K562 (cell line): Measurements from ENCODE around the gene UFC1. TPM values are rescaled to one million over a fixed set of nuclear protein-coding genes. Genes with fewer than 3 reads are reported as not detected.

Experiments used
- ARID1B ChIP-seq: fragments of 450-650 bp; IDR thresholded peaks from 2 replicates; pipeline ENCODE4 v1.6.1; 2016; ENCODE audit warnings: antibody characterized with exemption, mild to moderate bottlenecking, inconsistent platforms
- CXXC5 ChIP-seq: fragments of 250-450 bp; sonication (Bioruptor Pico); IDR thresholded peaks from 2 replicates; pipeline ENCODE4 v1.8.0; 2022; ENCODE audit warnings: inconsistent platforms, mild to moderate bottlenecking, moderate library complexity
- DPF2 ChIP-seq: fragments of 450-650 bp; IDR thresholded peaks from 2 replicates; pipeline ENCODE4 v1.6.1; 2016
- HEY1 ChIP-seq: fragments of 250-450 bp; sonication (Bioruptor Pico); IDR thresholded peaks from 2 replicates; pipeline ENCODE4 v1.5.0; 2020; ENCODE audit warnings: mild to moderate bottlenecking, moderate library complexity, borderline replicate concordance
- NR1H2 ChIP-seq: sonication (generic); formaldehyde crosslinking; IDR thresholded peaks from 2 replicates; pipeline ENCODE4 v1.4.0; 2020; ENCODE audit warnings: mild to moderate bottlenecking, missing genetic modification reagents
- SREBF2 ChIP-seq: sonication (generic); formaldehyde crosslinking; IDR thresholded peaks from 2 replicates; pipeline ENCODE4 v1.4.0; 2020; ENCODE audit warnings: mild to moderate bottlenecking, missing genetic modification reagents
- TAF9B ChIP-seq: fragments of 450-650 bp; IDR thresholded peaks from 2 replicates; pipeline ENCODE4 v1.6.1; 2018; ENCODE audit warnings: mild to moderate bottlenecking; ENCODE audit not compliant: partially characterized antibody
- TBP ChIP-seq: optimal IDR thresholded peaks from 2 replicates; pipeline ENCODE3; 2011; ENCODE audit warnings: low read depth, low read length, improper control_type of control experiment
- TEAD1 ChIP-seq, 2 experiments: fragments of 450-650 bp in 1 of 2; sonication (generic) in 1 of 2; formaldehyde crosslinking; IDR thresholded peaks; 2 replicates each; pipeline versions ENCODE4 v1.4.0 to v1.8.0; 2020 to 2022; ENCODE audit warnings: mild to moderate bottlenecking in 2 of 2, missing genetic modification reagents in 1 of 2
- TEAD4 ChIP-seq, 2 experiments: sonication (generic) in 1 of 2; formaldehyde crosslinking in 1 of 2; IDR thresholded peaks; 2 replicates each; pipeline versions ENCODE4 v1.6.1 to v1.8.0; 2012 to 2022; ENCODE audit warnings: borderline replicate concordance in 1 of 2, inconsistent platforms in 1 of 2, low read length in 1 of 2, mild to moderate bottlenecking in 1 of 2, missing genetic modification reagents in 1 of 2
- ZBTB7A ChIP-seq: IDR thresholded peaks from 2 replicates; pipeline ENCODE4 v1.6.1; 2011; ENCODE audit warnings: low read depth, mild to moderate bottlenecking, low read length, moderate library complexity, borderline replicate concordance; ENCODE audit not compliant: control insufficient read depth
- ZFP36 ChIP-seq: fragments of 150-350 bp; IDR thresholded peaks from 2 replicates; pipeline ENCODE4 v1.6.1; 2018; ENCODE audit warnings: low read length, low read depth; ENCODE audit not compliant: partially characterized antibody
- ZNF589 ChIP-seq: fragments of 200-800 bp; sonication (Bioruptor generic); IDR thresholded peaks from 2 replicates; pipeline ENCODE4 v1.6.1; 2016; ENCODE audit warnings: low read depth, missing genetic modification characterization, missing compliant biosample characterization
- polyA plus RNA-seq, 8 experiments: library from polyadenylated mRNA; depleted of rRNA in 4 of 8; stranded (reverse) in 5 of 8; unstranded in 3 of 8; fragments of >200 nt; fragmentation: Nextera tagmentation in 2 of 8; fragmentation: Illumina TruSeq in 1 of 8; extraction: Ambion mirVana in 2 of 8; extraction: Trizol in 1 of 8; gene quantifications; 2 replicates each; pipeline versions ENCODE4 v1.2.1 to v1.2.3, GENCODE V29; 2011 to 2014; ENCODE audit warnings: inconsistent platforms in 1 of 8, missing spikeins in 1 of 8
- total RNA-seq, 7 experiments: library from RNA; depleted of rRNA in 6 of 7; stranded (reverse); fragments of >200 nt in 6 of 7; fragmentation: Illumina TruSeq in 2 of 7; extraction: Trizol in 2 of 7; gene quantifications; 2 replicates each; pipeline versions ENCODE4 v1.2.1 to v1.2.3, GENCODE V29; 2011 to 2021; ENCODE audit warnings: low replicate concordance in 1 of 7
- TF ChIP-seq, protein P1 (sequence below): sonication (generic); formaldehyde crosslinking; IDR thresholded peaks from 2 replicates; pipeline ENCODE4 v1.8.1; 2022; ENCODE audit warnings: missing genetic modification reagents
- TF ChIP-seq, protein P2 (sequence below): IDR thresholded peaks from 2 replicates; pipeline ENCODE4 v1.6.1; 2011; ENCODE audit warnings: borderline replicate concordance, low read depth, mild to moderate bottlenecking, moderate library complexity, low read length; ENCODE audit not compliant: insufficient read depth, poor library complexity, severe bottlenecking
- TF ChIP-seq, protein P3 (sequence below): IDR thresholded peaks from 2 replicates; pipeline ENCODE4 v1.6.1; 2014; ENCODE audit warnings: antibody characterized with exemption
- TF ChIP-seq, protein P4 (sequence below): sonication (generic); formaldehyde crosslinking; IDR thresholded peaks from 2 replicates; pipeline ENCODE4 v1.8.1; 2023; ENCODE audit warnings: mild to moderate bottlenecking, missing genetic modification reagents, moderate library complexity

UFC1 gene
- total and polyA plus RNA-seq, 9 of the 15 experiments (the other 6 are each of a cell fraction or from before 2014, with no cell fraction given), result 92.8 to 220 (median 161) TPM

DNA sequence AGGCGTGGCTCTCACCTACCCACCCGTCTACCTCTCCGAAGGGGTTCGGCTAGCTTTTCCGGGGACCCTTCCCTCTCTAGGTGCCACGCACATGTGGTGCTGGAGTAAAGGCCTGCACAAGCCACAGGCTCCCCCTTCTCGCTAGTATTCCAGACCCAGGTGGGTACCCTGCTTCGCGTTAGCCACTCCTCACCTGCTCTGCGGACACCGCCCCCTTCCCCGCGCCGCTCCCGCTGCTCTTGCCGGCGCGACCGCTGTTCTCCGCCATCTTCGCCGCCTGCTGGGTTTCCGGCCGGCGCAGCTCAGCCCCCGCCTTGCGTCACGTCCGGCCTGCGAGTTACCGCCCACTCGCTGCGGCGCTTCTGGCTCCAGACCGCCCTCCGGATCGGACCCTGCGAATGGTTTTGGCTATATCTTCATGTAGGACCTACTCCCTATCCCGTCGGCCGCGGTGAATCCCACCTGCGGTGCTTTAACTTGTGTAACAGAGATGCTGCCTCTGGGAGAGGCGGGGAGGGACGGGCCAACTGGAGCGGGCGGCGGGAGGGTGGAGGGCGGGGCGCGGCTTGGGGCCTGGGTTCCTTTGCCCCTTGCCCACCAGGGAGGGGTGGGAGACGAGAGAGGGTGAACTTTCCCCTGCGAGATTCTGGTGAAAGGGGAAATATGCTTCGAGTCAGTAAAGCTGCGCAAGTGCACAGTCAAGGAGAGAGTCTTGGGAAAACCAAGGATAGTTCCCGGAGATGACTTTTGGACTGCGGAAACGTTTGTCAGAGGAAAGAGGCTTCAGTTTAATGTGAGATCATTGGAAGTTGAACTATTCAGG, 35.8 kb upstream of the UFC1 start, which contains the start of the genes NIT1 and PFDN2 (continued):
- TF ChIP-seq, protein P1, sequence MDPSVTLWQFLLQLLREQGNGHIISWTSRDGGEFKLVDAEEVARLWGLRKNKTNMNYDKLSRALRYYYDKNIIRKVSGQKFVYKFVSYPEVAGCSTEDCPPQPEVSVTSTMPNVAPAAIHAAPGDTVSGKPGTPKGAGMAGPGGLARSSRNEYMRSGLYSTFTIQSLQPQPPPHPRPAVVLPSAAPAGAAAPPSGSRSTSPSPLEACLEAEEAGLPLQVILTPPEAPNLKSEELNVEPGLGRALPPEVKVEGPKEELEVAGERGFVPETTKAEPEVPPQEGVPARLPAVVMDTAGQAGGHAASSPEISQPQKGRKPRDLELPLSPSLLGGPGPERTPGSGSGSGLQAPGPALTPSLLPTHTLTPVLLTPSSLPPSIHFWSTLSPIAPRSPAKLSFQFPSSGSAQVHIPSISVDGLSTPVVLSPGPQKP (CRISPR knock-in tag), result no peak
- TF ChIP-seq TBP, result peak; percentile 80
- TF ChIP-seq HEY1 (CRISPR knock-in tag), result no peak
- TF ChIP-seq TEAD4 (IDR thresholded peaks at IDR 0.05; ENCODE audit: low read length), result peak; percentile 2; the same call in 1 of the 2 replicates
- no peak for TF ChIP-seq TEAD4 (CRISPR knock-in tag; IDR thresholded peaks at IDR 0.05; ENCODE audit: borderline replicate concordance)
- TF ChIP-seq, protein P2, sequence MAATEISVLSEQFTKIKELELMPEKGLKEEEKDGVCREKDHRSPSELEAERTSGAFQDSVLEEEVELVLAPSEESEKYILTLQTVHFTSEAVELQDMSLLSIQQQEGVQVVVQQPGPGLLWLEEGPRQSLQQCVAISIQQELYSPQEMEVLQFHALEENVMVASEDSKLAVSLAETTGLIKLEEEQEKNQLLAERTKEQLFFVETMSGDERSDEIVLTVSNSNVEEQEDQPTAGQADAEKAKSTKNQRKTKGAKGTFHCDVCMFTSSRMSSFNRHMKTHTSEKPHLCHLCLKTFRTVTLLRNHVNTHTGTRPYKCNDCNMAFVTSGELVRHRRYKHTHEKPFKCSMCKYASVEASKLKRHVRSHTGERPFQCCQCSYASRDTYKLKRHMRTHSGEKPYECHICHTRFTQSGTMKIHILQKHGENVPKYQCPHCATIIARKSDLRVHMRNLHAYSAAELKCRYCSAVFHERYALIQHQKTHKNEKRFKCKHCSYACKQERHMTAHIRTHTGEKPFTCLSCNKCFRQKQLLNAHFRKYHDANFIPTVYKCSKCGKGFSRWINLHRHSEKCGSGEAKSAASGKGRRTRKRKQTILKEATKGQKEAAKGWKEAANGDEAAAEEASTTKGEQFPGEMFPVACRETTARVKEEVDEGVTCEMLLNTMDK, result no peak
- TF ChIP-seq TEAD1 (CRISPR knock-in tag; IDR thresholded peaks at IDR 0.05), result peak in 1 of 2 experiments; percentile 81; a peak in 2 of 4 replicates
- 0 out of 2 replicates have a peak, but pooled peaks have one; percentile 59 for TF ChIP-seq NR1H2 (CRISPR knock-in tag)
- peak; percentile 83 for TF ChIP-seq CXXC5 (CRISPR knock-in tag)
- 0 out of 2 replicates have a peak, but pooled peaks have one; percentile 37 for TF ChIP-seq ZNF589
- no peak for TF ChIP-seq SREBF2 (CRISPR knock-in tag)
- TF ChIP-seq ARID1B, result 0 out of 2 replicates have a peak, but pooled peaks have one; percentile 25
- TF ChIP-seq, protein P3, sequence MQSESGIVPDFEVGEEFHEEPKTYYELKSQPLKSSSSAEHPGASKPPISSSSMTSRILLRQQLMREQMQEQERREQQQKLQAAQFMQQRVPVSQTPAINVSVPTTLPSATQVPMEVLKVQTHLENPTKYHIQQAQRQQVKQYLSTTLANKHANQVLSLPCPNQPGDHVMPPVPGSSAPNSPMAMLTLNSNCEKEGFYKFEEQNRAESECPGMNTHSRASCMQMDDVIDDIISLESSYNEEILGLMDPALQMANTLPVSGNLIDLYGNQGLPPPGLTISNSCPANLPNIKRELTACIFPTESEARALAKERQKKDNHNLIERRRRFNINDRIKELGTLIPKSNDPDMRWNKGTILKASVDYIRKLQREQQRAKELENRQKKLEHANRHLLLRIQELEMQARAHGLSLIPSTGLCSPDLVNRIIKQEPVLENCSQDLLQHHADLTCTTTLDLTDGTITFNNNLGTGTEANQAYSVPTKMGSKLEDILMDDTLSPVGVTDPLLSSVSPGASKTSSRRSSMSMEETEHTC, result 0 out of 2 replicates have a peak, but pooled peaks have one; percentile 3
- no peak for TF ChIP-seq ZFP36
- TF ChIP-seq, protein P4, sequence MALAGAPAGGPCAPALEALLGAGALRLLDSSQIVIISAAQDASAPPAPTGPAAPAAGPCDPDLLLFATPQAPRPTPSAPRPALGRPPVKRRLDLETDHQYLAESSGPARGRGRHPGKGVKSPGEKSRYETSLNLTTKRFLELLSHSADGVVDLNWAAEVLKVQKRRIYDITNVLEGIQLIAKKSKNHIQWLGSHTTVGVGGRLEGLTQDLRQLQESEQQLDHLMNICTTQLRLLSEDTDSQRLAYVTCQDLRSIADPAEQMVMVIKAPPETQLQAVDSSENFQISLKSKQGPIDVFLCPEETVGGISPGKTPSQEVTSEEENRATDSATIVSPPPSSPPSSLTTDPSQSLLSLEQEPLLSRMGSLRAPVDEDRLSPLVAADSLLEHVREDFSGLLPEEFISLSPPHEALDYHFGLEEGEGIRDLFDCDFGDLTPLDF (CRISPR knock-in tag), result peak; percentile 80; the same call in 1 of the 2 replicates
- TF ChIP-seq DPF2, result no peak
- peak; percentile 94 for TF ChIP-seq TAF9B
- TF ChIP-seq ZBTB7A, result peak; percentile 44; the same call in 1 of the 2 replicates
